Measurements from ENCODE around the gene LRRTM3. TPM values are rescaled to one million over a fixed set of nuclear protein-coding genes. Genes with fewer than 3 reads are reported as not detected.

Gene LRRTM3
- total RNA-seq, 1 experiment from 2014 or later, result not detected

GRCh38 chr10:67095531-67095930 is 169.7 kb downstream of the LRRTM3 start:
- H3K9me3 ChIP-seq, result no peaks in the 10 kb centered on the region
- TF ChIP-seq CTCF (IDR thresholded peaks at IDR 0.05; ENCODE audit: insufficient read depth in 1 of 2, low read depth in 1 of 2, low read length in 1 of 2, severe bottlenecking in 1 of 2, unreplicated experiment in 1 of 2), result no peak
- intact Hi-C loops (cut with micrococcal nuclease; ENCODE audit: unreplicated experiment), result no loop called here
- Mint-ChIP-seq H3K27me3 (ENCODE audit: insufficient read depth, unreplicated experiment) (peaks cover 2% of the 10 kb centered on the region), H3K27ac (ENCODE audit: unreplicated experiment) (no peak overlapping the region), H3K4me1 (ENCODE audit: low read depth, unreplicated experiment) (no peaks in the 10 kb centered on the region), H3K36me3 (ENCODE audit: insufficient read depth, unreplicated experiment) (no peaks in the 10 kb centered on the region), H3K4me3 (ENCODE audit: unreplicated experiment) (no peak overlapping the region), H3K9me3 (ENCODE audit: unreplicated experiment) (no peaks in the 10 kb centered on the region)
- POLR2A ChIA-PET, result no interaction called here
- BruUV-seq (replicated peaks), result no TSS peak
- H3K4me1 ChIP-seq, result no peaks in the 10 kb centered on the region
- DNase-seq, result no peak
- CTCF ChIA-PET, result no interaction called here
- no peaks in the 10 kb centered on the region for H3K27me3 ChIP-seq (replicated peaks; ENCODE audit: control insufficient read depth, insufficient read depth, low read length)
- no peaks in the 10 kb centered on the region for H3K36me3 ChIP-seq (ENCODE audit: control insufficient read depth, insufficient read depth, low read length)
- H3K4me3 ChIP-seq (ENCODE audit: low read depth, low read length), result no peak overlapping the region

- intact Hi-C loops (cut with micrococcal nuclease; ENCODE audit: unreplicated experiment), result no loop called here
- H3K9me3 ChIP-seq, result no peaks in the 10 kb centered on the region
- peaks cover 2% of the 10 kb centered on the region for H3K27me3 Mint-ChIP-seq (ENCODE audit: insufficient read depth, unreplicated experiment)
- DNase-seq, result no peak
- H3K4me1 ChIP-seq, result no peaks in the 10 kb centered on the region
- BruUV-seq (replicated peaks), result no TSS peak
- POLR2A ChIA-PET, result no interaction called here
- H3K36me3 ChIP-seq (ENCODE audit: control insufficient read depth, insufficient read depth, low read length), result no peaks in the 10 kb centered on the region
- H3K27ac Mint-ChIP-seq (ENCODE audit: unreplicated experiment), result no peak overlapping the region
- no peak for TF ChIP-seq CTCF (IDR thresholded peaks at IDR 0.05; ENCODE audit: insufficient read depth in 1 of 2, low read depth in 1 of 2, low read length in 1 of 2, severe bottlenecking in 1 of 2, unreplicated experiment in 1 of 2)
- no peak overlapping the region for H3K4me3 Mint-ChIP-seq (ENCODE audit: unreplicated experiment)
- no peak overlapping the region for H3K4me3 ChIP-seq (ENCODE audit: low read depth, low read length)
- no peaks in the 10 kb centered on the region for H3K9me3 Mint-ChIP-seq (ENCODE audit: unreplicated experiment)
- CTCF ChIA-PET, result no interaction called here
- H3K4me1 Mint-ChIP-seq (ENCODE audit: low read depth, unreplicated experiment), result no peaks in the 10 kb centered on the region
- H3K27me3 ChIP-seq (replicated peaks; ENCODE audit: control insufficient read depth, insufficient read depth, low read length), result no peaks in the 10 kb centered on the region
- H3K36me3 Mint-ChIP-seq (ENCODE audit: insufficient read depth, unreplicated experiment), result no peaks in the 10 kb centered on the region
Observed at GRCh38 chr10:67098461-67098860, 172.6 kb downstream of the LRRTM3 start.

GRCh38 chr10:67100951-67101350 is 175.1 kb downstream of the LRRTM3 start:
- H3K4me1 Mint-ChIP-seq (ENCODE audit: low read depth, unreplicated experiment), result no peaks in the 10 kb centered on the region
- no peaks in the 10 kb centered on the region for H3K36me3 Mint-ChIP-seq (ENCODE audit: insufficient read depth, unreplicated experiment)
- intact Hi-C loops (cut with micrococcal nuclease; ENCODE audit: unreplicated experiment), result no loop called here
- ChIA-PET CTCF (no interaction called here), POLR2A (no interaction called here)
- no peaks in the 10 kb centered on the region for H3K36me3 ChIP-seq (ENCODE audit: control insufficient read depth, insufficient read depth, low read length)
- no TSS peak for BruUV-seq (replicated peaks)
- no peaks in the 10 kb centered on the region for H3K9me3 Mint-ChIP-seq (ENCODE audit: unreplicated experiment)
- TF ChIP-seq CTCF (IDR thresholded peaks at IDR 0.05; ENCODE audit: insufficient read depth in 1 of 2, low read depth in 1 of 2, low read length in 1 of 2, severe bottlenecking in 1 of 2, unreplicated experiment in 1 of 2), result no peak
- no peak overlapping the region for H3K4me3 Mint-ChIP-seq (ENCODE audit: unreplicated experiment)
- no peaks in the 10 kb centered on the region for H3K27me3 ChIP-seq (replicated peaks; ENCODE audit: control insufficient read depth, insufficient read depth, low read length)
- H3K27ac Mint-ChIP-seq (ENCODE audit: unreplicated experiment), result no peak overlapping the region
- no peak for DNase-seq
- H3K27me3 Mint-ChIP-seq (ENCODE audit: insufficient read depth, unreplicated experiment), result peaks cover 2% of the 10 kb centered on the region
- no peak overlapping the region for H3K4me3 ChIP-seq (ENCODE audit: low read depth, low read length)
- no peaks in the 10 kb centered on the region for H3K4me1 ChIP-seq
- no peaks in the 10 kb centered on the region for H3K9me3 ChIP-seq

Data from Caco-2 (cell line).